GM23338 (cell line): Measurements from ENCODE around the gene ACAD8.

Experiments used
- CTCF ChIP-seq, 2 experiments: fragments of 200-600 bp in 1 of 2; sonication (generic) in 1 of 2; conservative IDR thresholded peaks; 2 replicates each; pipeline versions ENCODE4 v1.5.1 to v1.6.1; 2016 to 2017; ENCODE audit warnings: antibody characterized with exemption in 2 of 2, low read depth in 2 of 2, mild to moderate bottlenecking in 2 of 2, moderate library complexity in 1 of 2
- ETS1 ChIP-seq: IDR thresholded peaks from 2 replicates; pipeline ENCODE4 v1.6.1; 2016; ENCODE audit warnings: antibody characterized with exemption
- EZH2 ChIP-seq: fragments of 200-600 bp; sonication (generic); IDR thresholded peaks from one replicate; pipeline ENCODE4 v1.8.0; 2017; ENCODE audit warnings: antibody characterized with exemption, mild to moderate bottlenecking, low read depth; ENCODE audit not compliant: unreplicated experiment
- EZH2phosphoT487 ChIP-seq: fragments of 200-600 bp; sonication (generic); IDR thresholded peaks from one replicate; pipeline ENCODE4 v1.8.1; 2018; ENCODE audit warnings: antibody characterized with exemption; ENCODE audit not compliant: unreplicated experiment
- JUNB ChIP-seq: IDR thresholded peaks from one replicate; pipeline ENCODE4 v1.6.1; 2016; ENCODE audit warnings: antibody characterized with exemption; ENCODE audit not compliant: unreplicated experiment
- POLR2AphosphoS5 ChIP-seq: IDR thresholded peaks from 2 replicates; pipeline ENCODE4 v1.6.1; 2016; ENCODE audit warnings: antibody characterized with exemption, low read depth
- REST ChIP-seq: IDR thresholded peaks from one replicate; pipeline ENCODE4 v1.6.1; 2018; ENCODE audit warnings: antibody characterized with exemption; ENCODE audit not compliant: unreplicated experiment
- ZNF114 ChIP-seq: fragments of 250-450 bp; sonication (Bioruptor Pico); IDR thresholded peaks from 2 replicates; pipeline ENCODE4 v1.5.0; 2020; ENCODE audit warnings: mild to moderate bottlenecking, moderate library complexity

DNA sequence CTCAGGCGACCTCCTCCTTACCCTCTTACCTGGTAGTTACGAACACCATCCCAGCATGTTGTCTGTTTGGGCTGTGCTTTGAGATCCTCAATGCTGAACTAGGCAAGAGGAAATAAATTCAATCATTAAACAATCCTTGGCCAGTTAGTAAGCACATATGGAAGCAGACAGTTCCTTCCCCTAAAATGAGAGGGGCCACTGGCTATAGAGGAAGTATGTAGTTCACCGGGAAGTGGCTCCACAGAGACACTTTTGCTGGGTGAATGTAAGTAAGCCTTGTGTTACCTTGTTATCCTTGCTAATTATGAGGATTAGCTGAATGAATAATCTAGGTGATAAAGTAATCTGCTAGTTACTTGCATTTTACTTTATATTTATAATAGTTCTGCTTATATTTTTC lies 3.1 kb upstream of the ACAD8 start:
- TF ChIP-seq CTCF (conservative IDR thresholded peaks at IDR 0.05; ENCODE audit: low read depth in 2 of 2) = no peak
- no peak for TF ChIP-seq JUNB
- TF ChIP-seq REST = no peak
- TF ChIP-seq POLR2AphosphoS5 = no peak
- no peak for TF ChIP-seq EZH2
- TF ChIP-seq ZNF114 (CRISPR knock-in tag) = no peak
- TF ChIP-seq ETS1 = no peak
- TF ChIP-seq EZH2phosphoT487 = no peak
